HEK293 (cell line): ENCODE results near the gene RTBDN.
A peak's percentile ranks its signal among the peaks of the same experiment; 100 is the strongest.

ENCODE experiments used
- ELK4 ChIP-seq: IDR thresholded peaks from 2 replicates; pipeline ENCODE4 v1.6.1; 2011; ENCODE audit warnings: mild to moderate bottlenecking, low read depth, low read length, borderline replicate concordance
- TCF7L2 ChIP-seq: IDR thresholded peaks from 2 replicates; pipeline ENCODE4 v1.6.1; 2011; ENCODE audit warnings: low read depth, mild to moderate bottlenecking, inconsistent platforms, low read length, moderate library complexity, borderline replicate concordance
- ZNF274 ChIP-seq, 2 experiments: fragments of 200-500 bp in 1 of 2; fragments of 450-650 bp in 1 of 2; sonication (Bioruptor generic) in 1 of 2; formaldehyde crosslinking in 1 of 2; IDR thresholded peaks; 2 replicates each; pipeline versions ENCODE4 v1.5.1 to v1.6.1; 2014 to 2016; ENCODE audit warnings: borderline replicate concordance in 1 of 2, inconsistent platforms in 1 of 2, low read length in 1 of 2, missing biosample characterization in 1 of 2, missing genetic modification characterization in 1 of 2
- ZNF426 ChIP-seq: fragments of 450-650 bp; formaldehyde crosslinking; IDR thresholded peaks from 2 replicates; pipeline ENCODE4 v1.5.1; 2017; ENCODE audit warnings: missing biosample characterization, missing genetic modification characterization, mild to moderate bottlenecking, inconsistent platforms, moderate library complexity
- ZNF585B ChIP-seq: fragments of 450-650 bp; formaldehyde crosslinking; IDR thresholded peaks from 2 replicates; pipeline ENCODE4 v1.5.1; 2016; ENCODE audit warnings: missing biosample characterization, missing genetic modification characterization
- ZNF645 ChIP-seq: fragments of 450-650 bp; formaldehyde crosslinking; IDR thresholded peaks from 2 replicates; pipeline ENCODE4; 2016; ENCODE audit warnings: missing biosample characterization, missing genetic modification characterization
- ZSCAN30 ChIP-seq: fragments of 450-650 bp; IDR thresholded peaks from 2 replicates; pipeline ENCODE4 v1.5.1; 2018; ENCODE audit warnings: missing biosample characterization, mild to moderate bottlenecking, missing genetic modification characterization, moderate library complexity
- TF ChIP-seq, protein P1 (sequence below): fragments of 450-650 bp; IDR thresholded peaks from 2 replicates; pipeline ENCODE4 v1.5.1; 2018; ENCODE audit warnings: missing biosample characterization, mild to moderate bottlenecking, missing genetic modification characterization
- TF ChIP-seq, protein P2 (sequence below): fragments of 450-650 bp; formaldehyde crosslinking; IDR thresholded peaks from 2 replicates; pipeline ENCODE4 v1.5.1; 2016; ENCODE audit warnings: missing biosample characterization, missing genetic modification characterization
- TF ChIP-seq, protein P3 (sequence below): fragments of 450-650 bp; formaldehyde crosslinking; optimal IDR thresholded peaks from 2 replicates; pipeline ENCODE3; 2016; ENCODE audit warnings: missing biosample characterization, mild to moderate bottlenecking, missing genetic modification characterization

DNA sequence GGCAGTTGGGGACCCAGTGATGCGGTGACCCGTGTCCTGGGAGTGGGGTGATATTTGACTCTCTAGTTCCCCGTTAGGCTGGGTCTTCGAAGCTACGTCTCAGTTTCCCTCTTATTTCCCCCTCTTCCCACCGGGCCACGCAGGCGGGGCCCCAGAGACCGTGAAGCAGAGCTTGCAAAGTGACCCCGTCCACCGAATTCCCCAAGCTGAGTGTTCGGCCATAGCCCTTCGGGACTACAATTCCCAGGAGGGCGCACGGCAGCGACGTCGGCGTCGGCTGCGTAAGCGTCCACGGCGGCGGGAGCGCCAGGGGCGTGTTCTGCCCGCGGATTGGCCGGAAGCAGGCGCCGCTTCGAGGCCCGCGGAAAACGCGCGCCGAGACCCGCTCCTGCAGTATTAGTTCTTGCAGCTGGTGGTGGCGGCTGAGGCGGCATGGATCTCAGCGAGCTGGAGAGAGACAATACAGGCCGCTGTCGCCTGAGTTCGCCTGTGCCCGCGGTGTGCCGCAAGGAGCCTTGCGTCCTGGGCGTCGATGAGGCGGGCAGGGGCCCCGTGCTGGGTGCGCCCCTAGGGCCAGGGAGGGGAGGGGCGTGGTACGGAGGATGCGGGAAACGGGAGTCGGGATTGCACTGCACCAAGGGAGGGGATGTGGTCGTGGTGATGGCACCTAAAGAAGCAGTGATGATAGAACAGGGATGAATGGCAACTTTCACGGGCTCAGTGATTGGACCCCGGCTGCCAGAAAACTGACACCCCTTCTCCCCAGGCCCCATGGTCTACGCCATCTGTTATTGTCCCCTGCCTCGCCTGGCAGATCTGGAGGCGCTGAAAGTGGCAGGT is 27.9 kb downstream of the RTBDN start, which contains the start of gene RNASEH2A:
- TF ChIP-seq, protein P1, sequence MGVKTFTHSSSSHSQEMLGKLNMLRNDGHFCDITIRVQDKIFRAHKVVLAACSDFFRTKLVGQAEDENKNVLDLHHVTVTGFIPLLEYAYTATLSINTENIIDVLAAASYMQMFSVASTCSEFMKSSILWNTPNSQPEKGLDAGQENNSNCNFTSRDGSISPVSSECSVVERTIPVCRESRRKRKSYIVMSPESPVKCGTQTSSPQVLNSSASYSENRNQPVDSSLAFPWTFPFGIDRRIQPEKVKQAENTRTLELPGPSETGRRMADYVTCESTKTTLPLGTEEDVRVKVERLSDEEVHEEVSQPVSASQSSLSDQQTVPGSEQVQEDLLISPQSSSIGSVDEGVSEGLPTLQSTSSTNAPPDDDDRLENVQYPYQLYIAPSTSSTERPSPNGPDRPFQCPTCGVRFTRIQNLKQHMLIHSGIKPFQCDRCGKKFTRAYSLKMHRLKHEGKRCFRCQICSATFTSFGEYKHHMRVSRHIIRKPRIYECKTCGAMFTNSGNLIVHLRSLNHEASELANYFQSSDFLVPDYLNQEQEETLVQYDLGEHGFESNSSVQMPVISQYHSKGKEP (tag by site-specific recombination), result 0 out of 2 replicates have a peak, but pooled peaks have one; percentile 33
- TF ChIP-seq, protein P2, sequence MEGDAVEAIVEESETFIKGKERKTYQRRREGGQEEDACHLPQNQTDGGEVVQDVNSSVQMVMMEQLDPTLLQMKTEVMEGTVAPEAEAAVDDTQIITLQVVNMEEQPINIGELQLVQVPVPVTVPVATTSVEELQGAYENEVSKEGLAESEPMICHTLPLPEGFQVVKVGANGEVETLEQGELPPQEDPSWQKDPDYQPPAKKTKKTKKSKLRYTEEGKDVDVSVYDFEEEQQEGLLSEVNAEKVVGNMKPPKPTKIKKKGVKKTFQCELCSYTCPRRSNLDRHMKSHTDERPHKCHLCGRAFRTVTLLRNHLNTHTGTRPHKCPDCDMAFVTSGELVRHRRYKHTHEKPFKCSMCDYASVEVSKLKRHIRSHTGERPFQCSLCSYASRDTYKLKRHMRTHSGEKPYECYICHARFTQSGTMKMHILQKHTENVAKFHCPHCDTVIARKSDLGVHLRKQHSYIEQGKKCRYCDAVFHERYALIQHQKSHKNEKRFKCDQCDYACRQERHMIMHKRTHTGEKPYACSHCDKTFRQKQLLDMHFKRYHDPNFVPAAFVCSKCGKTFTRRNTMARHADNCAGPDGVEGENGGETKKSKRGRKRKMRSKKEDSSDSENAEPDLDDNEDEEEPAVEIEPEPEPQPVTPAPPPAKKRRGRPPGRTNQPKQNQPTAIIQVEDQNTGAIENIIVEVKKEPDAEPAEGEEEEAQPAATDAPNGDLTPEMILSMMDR (tag by site-specific recombination), result peak; percentile 86
- TF ChIP-seq, protein P3, sequence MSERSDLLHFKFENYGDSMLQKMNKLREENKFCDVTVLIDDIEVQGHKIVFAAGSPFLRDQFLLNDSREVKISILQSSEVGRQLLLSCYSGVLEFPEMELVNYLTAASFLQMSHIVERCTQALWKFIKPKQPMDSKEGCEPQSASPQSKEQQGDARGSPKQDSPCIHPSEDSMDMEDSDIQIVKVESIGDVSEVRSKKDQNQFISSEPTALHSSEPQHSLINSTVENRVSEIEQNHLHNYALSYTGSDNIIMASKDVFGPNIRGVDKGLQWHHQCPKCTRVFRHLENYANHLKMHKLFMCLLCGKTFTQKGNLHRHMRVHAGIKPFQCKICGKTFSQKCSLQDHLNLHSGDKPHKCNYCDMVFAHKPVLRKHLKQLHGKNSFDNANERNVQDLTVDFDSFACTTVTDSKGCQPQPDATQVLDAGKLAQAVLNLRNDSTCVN (tag by site-specific recombination), result peak; percentile 97
- TF ChIP-seq ZNF585B (tag by site-specific recombination) (no peak), ZNF274 (IDR thresholded peaks at IDR 0.05; ENCODE audit: low read length) (no peak), ZNF274 (tag by site-specific recombination; IDR thresholded peaks at IDR 0.05; ENCODE audit: borderline replicate concordance) (no peak), ZNF645 (tag by site-specific recombination) (no peak), TCF7L2 (no peak), ZNF426 (no peak), ZSCAN30 (peak; percentile 35; the same call in 1 of the 2 replicates), ELK4 (no peak)
